ENCODE results near the gene FHL3.
A peak's percentile ranks its signal among the peaks of the same experiment; 100 is the strongest.

Gene FHL3

DNA sequence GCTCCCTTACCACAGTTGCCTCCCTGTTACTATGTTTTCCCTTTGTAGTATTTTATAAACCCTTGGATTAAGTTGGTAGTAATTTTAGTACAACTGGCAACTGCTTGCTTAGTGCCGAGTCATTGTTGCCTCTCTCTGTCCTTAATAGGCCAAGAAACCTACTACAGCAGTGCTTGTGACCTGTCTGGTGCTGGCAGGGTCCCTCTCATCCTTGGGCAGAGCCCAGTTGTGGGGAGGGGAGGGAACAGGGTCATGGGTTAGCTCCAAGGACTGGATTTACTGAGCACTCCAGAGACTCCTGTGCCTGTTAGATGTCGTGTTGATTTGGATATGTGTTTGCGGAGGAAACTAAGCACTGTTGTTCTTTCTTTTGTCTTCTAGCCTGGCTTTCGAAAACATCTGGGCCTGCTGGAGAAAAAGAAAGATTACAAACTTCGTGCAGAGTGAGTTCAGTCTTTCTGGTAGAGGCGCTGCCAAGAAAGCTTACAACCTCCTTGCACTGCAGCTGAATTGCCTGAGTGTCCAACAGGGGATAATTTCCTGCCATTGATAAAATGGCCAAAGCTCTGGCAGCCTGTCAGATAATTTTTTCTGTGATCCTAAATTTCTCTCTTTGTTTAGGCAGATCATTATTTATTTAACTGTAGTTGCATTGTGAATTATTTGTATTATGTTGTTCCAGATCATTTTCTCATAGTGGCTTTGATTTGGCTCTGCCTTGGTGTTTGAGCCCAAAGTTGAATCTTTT, 10.8 kb upstream of the FHL3 start:
- DNase-seq (ENCODE audit: low read depth), result no peak
- TF ChIP-seq, protein P1, sequence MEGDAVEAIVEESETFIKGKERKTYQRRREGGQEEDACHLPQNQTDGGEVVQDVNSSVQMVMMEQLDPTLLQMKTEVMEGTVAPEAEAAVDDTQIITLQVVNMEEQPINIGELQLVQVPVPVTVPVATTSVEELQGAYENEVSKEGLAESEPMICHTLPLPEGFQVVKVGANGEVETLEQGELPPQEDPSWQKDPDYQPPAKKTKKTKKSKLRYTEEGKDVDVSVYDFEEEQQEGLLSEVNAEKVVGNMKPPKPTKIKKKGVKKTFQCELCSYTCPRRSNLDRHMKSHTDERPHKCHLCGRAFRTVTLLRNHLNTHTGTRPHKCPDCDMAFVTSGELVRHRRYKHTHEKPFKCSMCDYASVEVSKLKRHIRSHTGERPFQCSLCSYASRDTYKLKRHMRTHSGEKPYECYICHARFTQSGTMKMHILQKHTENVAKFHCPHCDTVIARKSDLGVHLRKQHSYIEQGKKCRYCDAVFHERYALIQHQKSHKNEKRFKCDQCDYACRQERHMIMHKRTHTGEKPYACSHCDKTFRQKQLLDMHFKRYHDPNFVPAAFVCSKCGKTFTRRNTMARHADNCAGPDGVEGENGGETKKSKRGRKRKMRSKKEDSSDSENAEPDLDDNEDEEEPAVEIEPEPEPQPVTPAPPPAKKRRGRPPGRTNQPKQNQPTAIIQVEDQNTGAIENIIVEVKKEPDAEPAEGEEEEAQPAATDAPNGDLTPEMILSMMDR (IDR thresholded peaks at IDR 0.05; ENCODE audit: insufficient read depth, low read depth, low read length, missing control alignments), result no peak
- H3K4me3 ChIP-seq (ENCODE audit: low read length), result no peak overlapping the region

DNA sequence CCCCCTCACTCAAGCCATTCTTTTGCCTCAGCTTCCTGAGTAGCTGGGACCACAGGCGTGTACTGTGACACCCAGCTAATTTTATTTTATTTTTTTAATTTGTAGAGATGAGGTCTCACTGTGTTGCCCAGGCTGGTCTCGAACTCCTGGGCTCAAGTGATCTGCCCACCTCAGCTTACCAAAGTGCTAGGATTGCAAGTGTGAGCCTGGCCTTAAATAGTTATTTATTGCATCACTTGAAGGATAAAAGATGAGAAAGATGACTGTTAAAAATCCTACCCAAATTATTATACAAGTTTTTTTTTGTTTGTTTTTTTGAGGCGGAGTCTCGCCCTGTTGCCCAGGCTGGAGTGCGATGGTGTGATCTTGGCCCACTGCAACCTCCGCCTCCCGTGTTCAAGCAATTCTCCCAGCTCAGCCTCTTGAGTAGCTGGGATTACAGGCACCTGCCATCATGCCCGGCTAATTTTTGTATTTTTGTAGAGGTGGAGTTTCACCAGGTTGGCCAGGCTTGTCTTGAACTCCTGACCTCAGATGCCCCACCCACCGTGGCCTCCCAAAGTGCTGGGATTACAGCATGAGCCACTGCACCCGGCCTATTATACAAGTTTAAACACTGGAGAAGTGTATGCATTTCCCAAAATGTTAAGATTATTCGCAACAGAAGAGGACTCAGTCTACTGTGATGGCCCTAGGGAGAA, 9.6 kb upstream of the FHL3 start:
- TF ChIP-seq, protein P1 (IDR thresholded peaks at IDR 0.05; ENCODE audit: insufficient read depth, low read depth, low read length, missing control alignments), result no peak
- DNase-seq (ENCODE audit: low read depth), result no peak
- H3K4me3 ChIP-seq (ENCODE audit: low read length), result no peak overlapping the region

DNA sequence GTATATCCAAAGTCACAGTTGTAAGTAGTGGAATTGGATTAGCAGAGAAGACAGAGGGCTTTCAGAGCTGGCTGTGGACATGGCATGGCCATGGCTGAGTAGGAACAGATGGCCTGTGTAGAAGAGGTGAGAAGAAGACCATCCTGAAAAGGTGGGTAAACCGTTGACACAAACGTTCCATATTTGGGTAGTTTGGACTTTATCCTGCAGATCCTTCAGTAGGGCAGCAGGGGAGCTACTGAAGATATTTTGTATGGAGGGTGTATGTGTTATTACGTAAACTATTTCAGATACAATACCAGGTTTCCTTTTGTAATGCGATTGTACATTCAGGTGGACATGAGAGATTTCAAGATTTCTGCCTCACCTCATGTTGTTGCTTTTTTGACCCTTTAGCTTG, 8.9 kb upstream of the FHL3 start:
- H3K4me3 ChIP-seq (ENCODE audit: low read length), result peak overlapping the region; percentile 9
- TF ChIP-seq, protein P1 (IDR thresholded peaks at IDR 0.05; ENCODE audit: insufficient read depth, low read depth, low read length, missing control alignments), result peak; percentile 5
- DNase-seq (ENCODE audit: low read depth), result no peak

DNA sequence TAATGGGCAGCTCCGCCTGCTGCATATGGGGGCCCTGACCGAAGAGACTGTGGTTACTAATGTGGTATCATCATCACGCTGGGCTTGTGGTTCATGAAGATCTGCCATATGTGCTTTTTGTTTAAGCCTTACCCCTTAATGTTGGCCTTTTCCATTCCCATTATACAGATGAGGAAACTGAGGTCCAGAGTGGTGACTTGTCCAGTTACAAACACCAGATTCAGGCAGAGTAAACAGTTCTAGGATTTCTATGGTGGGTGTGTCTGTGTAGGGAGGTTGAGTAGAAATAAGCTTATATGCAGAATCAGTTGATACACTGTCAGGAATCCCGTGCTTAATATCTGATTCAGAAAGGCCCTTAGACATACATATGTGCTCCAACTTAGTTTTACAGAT, 7.9 kb upstream of the FHL3 start:
- TF ChIP-seq, protein P1 (IDR thresholded peaks at IDR 0.05; ENCODE audit: insufficient read depth, low read depth, low read length, missing control alignments), result no peak
- peak overlapping the region; percentile 88 for H3K4me3 ChIP-seq (ENCODE audit: low read length)
- DNase-seq (ENCODE audit: low read depth), result no peak

DNA sequence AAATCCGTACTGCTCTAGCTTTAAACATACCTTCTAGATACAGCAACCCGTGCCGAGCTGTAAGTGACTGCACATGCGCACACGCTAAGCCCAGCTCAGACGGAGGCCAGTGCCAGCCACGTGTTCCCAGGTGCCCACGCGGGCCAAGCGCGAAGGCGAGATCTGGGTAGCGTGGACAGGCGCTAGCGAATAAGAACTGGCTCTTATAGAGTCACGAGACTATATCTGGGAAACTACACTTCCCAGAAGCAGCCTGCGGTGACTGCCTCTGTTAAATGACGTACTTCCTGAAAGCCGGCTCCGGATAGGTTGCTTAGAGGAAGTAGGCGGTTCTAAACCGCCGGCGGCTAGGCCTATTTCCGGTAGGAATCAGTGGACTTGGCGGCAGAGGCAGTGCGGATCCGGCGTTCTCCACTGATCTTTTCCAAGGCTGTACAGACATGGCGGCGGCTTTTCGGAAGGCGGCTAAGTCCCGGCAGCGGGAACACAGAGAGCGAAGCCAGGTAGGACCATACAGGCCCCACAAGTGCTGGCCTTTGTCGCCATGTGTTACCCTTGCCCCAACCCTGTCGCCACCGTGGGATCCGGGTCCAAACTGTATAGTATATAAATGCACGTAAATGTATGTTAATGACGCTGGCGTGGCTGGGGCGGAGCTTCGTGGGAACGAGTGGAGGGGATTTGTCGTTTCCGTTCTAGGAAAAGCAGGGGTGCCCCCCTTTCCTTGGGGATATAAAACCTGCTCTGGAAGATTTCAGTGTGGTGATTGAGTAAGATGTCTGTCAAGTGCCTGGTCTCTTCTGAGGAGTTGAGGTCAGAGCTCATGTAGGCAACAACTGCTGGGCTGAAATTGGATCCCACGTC, 7.3 kb upstream of the FHL3 start, which contains the start of gene UTP11:
UTP11 (plus strand) TSS at position 372 of the 864 bp plus-strand sequence; CDS start at position 441, 69 bp downstream.
- TF ChIP-seq, protein P1 (IDR thresholded peaks at IDR 0.05; ENCODE audit: insufficient read depth, low read depth, low read length, missing control alignments), result no peak
- peak; percentile 99 for DNase-seq (ENCODE audit: low read depth)
- peak within 1 kb of the TSS; percentile 88 for H3K4me3 ChIP-seq (ENCODE audit: low read length)

DNA sequence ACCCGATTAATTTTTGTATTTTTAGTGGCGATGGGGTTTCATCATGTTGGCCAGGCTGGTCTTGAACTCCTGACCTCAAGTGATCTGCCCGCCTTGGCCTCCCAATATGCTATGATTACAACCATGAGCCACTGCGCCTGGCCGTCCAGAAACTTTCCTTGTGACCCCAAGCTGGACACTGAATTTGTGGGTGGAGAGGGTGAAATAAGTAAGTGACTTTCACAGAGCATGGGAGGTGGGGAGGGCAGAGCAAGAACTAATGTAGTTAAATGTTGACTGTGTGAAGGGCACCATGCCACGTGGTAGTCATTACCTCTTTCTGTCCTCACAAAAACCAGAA, 4.5 kb upstream of the FHL3 start:
- TF ChIP-seq, protein P1 (IDR thresholded peaks at IDR 0.05; ENCODE audit: insufficient read depth, low read depth, low read length, missing control alignments), result no peak
- DNase-seq (ENCODE audit: low read depth), result no peak
- H3K4me3 ChIP-seq (ENCODE audit: low read length), result no peak overlapping the region

Data from epithelial cell of esophagus (primary cell).